Astrocyte (in vitro differentiated cells and primary cell): ENCODE data around the gene AKAP12. TPM values are rescaled to one million over a fixed set of nuclear protein-coding genes. Genes with fewer than 3 reads are reported as not detected.
"Not testable (repeated sequence)": the region's sequence is repeated elsewhere in the genome, so short reads cannot be mapped to it uniquely, and the experiment has no call there.

Experiments used
- DNase-seq: peaks from one replicate; pipeline ENCODE4 v3.0.0-alpha.2; 2010; ENCODE audit warnings: low read depth
- FAIRE-seq: peaks from 2 replicates; lab custom pipeline; 2011; peaks lifted over from hg19 to GRCh38; lab: Jason Lieb, UNC
- H2AFZ ChIP-seq: 2 replicates; pipeline ENCODE4 v1.6.0; 2012; ENCODE audit warnings: low read depth, low read length, inconsistent platforms
- H3K27ac ChIP-seq: 2 replicates; pipeline ENCODE4 v1.5.1; 2011; ENCODE audit warnings: low read depth, low read length, inconsistent platforms
- H3K27me3 ChIP-seq: 2 replicates; pipeline ENCODE4 v1.6.0; 2011; ENCODE audit warnings: low read length, inconsistent platforms; ENCODE audit not compliant: insufficient read depth
- H3K36me3 ChIP-seq: 2 replicates; pipeline ENCODE4 v1.5.1; 2011; ENCODE audit warnings: low read length, inconsistent platforms; ENCODE audit not compliant: insufficient read depth
- H3K4me1 ChIP-seq: 2 replicates; pipeline ENCODE4 v1.5.1; 2011; ENCODE audit warnings: low read length, inconsistent platforms; ENCODE audit not compliant: insufficient read depth
- H3K4me2 ChIP-seq: 2 replicates; pipeline ENCODE4 v1.6.0; 2012; ENCODE audit warnings: low read length, inconsistent platforms
- H3K4me3 ChIP-seq: 2 replicates; pipeline ENCODE4 v1.5.1; 2011; ENCODE audit warnings: low read depth, mild to moderate bottlenecking, low read length, inconsistent platforms; ENCODE audit not compliant: insufficient read depth
- H3K79me2 ChIP-seq: 2 replicates; pipeline ENCODE4 v1.6.0; 2012; ENCODE audit warnings: mild to moderate bottlenecking, low read length, inconsistent platforms; ENCODE audit not compliant: insufficient read depth
- H3K9ac ChIP-seq: 2 replicates; pipeline ENCODE4 v1.6.0; 2012; ENCODE audit warnings: mild to moderate bottlenecking, low read length, inconsistent platforms
- H3K9me3 ChIP-seq: 2 replicates; pipeline ENCODE4 v1.5.1; 2012; ENCODE audit warnings: low read depth, mild to moderate bottlenecking, low read length, inconsistent platforms; ENCODE audit not compliant: insufficient read depth
- H4K20me1 ChIP-seq: 2 replicates; pipeline ENCODE4 v1.6.0; 2012; ENCODE audit warnings: low read length, inconsistent platforms; ENCODE audit not compliant: insufficient read depth
- H3K27ac Mint-ChIP-seq: one replicate; pipeline ENCODE4 v1.8.0; 2021; ENCODE audit warnings: mild to moderate bottlenecking, mixed read lengths; ENCODE audit not compliant: unreplicated experiment
- H3K27me3 Mint-ChIP-seq: one replicate; pipeline ENCODE4 v1.8.0; 2021; ENCODE audit warnings: low read depth, mixed read lengths; ENCODE audit not compliant: unreplicated experiment
- H3K36me3 Mint-ChIP-seq: one replicate; pipeline ENCODE4 v1.8.0; 2021; ENCODE audit warnings: low read depth, mixed read lengths; ENCODE audit not compliant: unreplicated experiment
- H3K4me1 Mint-ChIP-seq: one replicate; pipeline ENCODE4 v1.8.0; 2021; ENCODE audit warnings: low read depth, mixed read lengths; ENCODE audit not compliant: unreplicated experiment
- H3K4me3 Mint-ChIP-seq: one replicate; pipeline ENCODE4 v1.8.0; 2021; ENCODE audit warnings: mild to moderate bottlenecking, moderate library complexity, mixed read lengths; ENCODE audit not compliant: unreplicated experiment
- H3K9me3 Mint-ChIP-seq: one replicate; pipeline ENCODE4 v1.8.0; 2021; ENCODE audit warnings: mild to moderate bottlenecking, mixed read lengths; ENCODE audit not compliant: unreplicated experiment
- CTCF ChIP-seq: IDR thresholded peaks from 2 replicates; pipeline ENCODE4 v1.5.1; 2011; ENCODE audit warnings: low read depth, mild to moderate bottlenecking, inconsistent platforms, low read length, moderate library complexity; ENCODE audit not compliant: insufficient read depth
- EZH2 ChIP-seq: IDR thresholded peaks from 2 replicates; pipeline ENCODE4 v1.6.1; 2012; ENCODE audit warnings: mild to moderate bottlenecking, low read length, inconsistent platforms; ENCODE audit not compliant: insufficient read depth
- total RNA-seq: library from RNA; stranded (reverse); gene quantifications from 2 replicates; pipeline ENCODE4 v1.2.1, GENCODE V29; 2021

AKAP12 gene
- total RNA-seq, 1 donor from 2014 or later, result 115 TPM

DNA sequence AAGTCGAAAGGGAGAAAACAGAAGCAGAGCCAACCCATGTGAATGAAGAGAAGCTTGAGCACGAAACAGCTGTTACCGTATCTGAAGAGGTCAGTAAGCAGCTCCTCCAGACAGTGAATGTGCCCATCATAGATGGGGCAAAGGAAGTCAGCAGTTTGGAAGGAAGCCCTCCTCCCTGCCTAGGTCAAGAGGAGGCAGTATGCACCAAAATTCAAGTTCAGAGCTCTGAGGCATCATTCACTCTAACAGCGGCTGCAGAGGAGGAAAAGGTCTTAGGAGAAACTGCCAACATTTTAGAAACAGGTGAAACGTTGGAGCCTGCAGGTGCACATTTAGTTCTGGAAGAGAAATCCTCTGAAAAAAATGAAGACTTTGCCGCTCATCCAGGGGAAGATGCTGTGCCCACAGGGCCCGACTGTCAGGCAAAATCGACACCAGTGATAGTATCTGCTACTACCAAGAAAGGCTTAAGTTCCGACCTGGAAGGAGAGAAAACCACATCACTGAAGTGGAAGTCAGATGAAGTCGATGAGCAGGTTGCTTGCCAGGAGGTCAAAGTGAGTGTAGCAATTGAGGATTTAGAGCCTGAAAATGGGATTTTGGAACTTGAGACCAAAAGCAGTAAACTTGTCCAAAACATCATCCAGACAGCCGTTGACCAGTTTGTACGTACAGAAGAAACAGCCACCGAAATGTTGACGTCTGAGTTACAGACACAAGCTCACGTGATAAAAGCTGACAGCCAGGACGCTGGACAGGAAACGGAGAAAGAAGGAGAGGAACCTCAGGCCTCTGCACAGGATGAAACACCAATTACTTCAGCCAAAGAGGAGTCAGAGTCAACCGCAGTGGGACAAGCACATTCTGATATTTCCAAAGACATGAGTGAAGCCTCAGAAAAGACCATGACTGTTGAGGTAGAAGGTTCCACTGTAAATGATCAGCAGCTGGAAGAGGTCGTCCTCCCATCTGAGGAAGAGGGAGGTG lies 112.9 kb downstream of the AKAP12 start:
- no peaks in the 10 kb centered on the region for H3K27me3 Mint-ChIP-seq
- H3K4me1 Mint-ChIP-seq, result no peaks in the 10 kb centered on the region
- Histone ChIP-seq H3K4me1 (peaks cover 2% of the 10 kb centered on the region), H3K4me3 (no peak overlapping the region), H4K20me1 (peaks cover 59% of the 10 kb centered on the region), H3K9ac (no peak overlapping the region), H3K36me3 (peaks cover 67% of the 10 kb centered on the region), H3K27ac (no peak overlapping the region), H3K4me2 (no peak overlapping the region), H3K79me2 (peaks cover 64% of the 10 kb centered on the region), H2AFZ (no peak overlapping the region), H3K27me3 (no peaks in the 10 kb centered on the region), H3K9me3 (no peaks in the 10 kb centered on the region)
- FAIRE-seq, result no peak
- no peak for DNase-seq
- no peak overlapping the region for H3K4me3 Mint-ChIP-seq
- H3K9me3 Mint-ChIP-seq, result peaks cover 2% of the 10 kb centered on the region
- H3K27ac Mint-ChIP-seq, result no peak overlapping the region
- TF ChIP-seq CTCF (no peak), EZH2 (no peak)
- H3K36me3 Mint-ChIP-seq, result peaks cover 5% of the 10 kb centered on the region

DNA sequence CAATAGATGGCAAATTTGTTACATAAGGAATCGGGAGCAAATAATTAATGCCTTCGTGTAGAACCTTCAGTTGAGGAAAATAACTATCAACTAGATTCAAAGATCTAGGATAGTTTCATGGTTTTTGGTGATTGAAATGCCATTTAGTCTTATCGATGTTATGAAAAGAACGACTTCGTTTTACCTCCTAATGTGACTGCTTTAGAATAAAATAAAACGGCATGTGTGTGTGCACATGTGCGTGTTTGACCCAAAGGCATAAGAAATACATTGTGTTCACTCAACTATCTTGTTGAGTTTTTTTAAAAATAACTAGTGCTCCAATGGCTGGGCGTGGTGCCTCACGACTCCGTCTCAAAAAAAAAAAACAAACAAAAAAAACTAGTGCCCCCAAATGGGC lies 114.0 kb downstream of the AKAP12 start:
- H3K9me3 ChIP-seq, result no peaks in the 10 kb centered on the region
- Mint-ChIP-seq H3K27ac (no peak overlapping the region), H3K36me3 (peaks cover 5% of the 10 kb centered on the region), H3K9me3 (peaks cover 2% of the 10 kb centered on the region), H3K27me3 (no peaks in the 10 kb centered on the region), H3K4me1 (no peaks in the 10 kb centered on the region), H3K4me3 (no peak overlapping the region)
- H3K4me1 ChIP-seq, result peaks cover 2% of the 10 kb centered on the region
- H3K9ac ChIP-seq, result no peak overlapping the region
- H3K27ac ChIP-seq, result no peak overlapping the region
- H3K79me2 ChIP-seq, result peaks cover 56% of the 10 kb centered on the region
- H2AFZ ChIP-seq, result no peak overlapping the region
- peaks cover 53% of the 10 kb centered on the region for H4K20me1 ChIP-seq
- no peak overlapping the region for H3K4me2 ChIP-seq
- no peak for TF ChIP-seq CTCF
- FAIRE-seq (no peak), DNase-seq (no peak)
- H3K27me3 ChIP-seq, result no peaks in the 10 kb centered on the region
- H3K36me3 ChIP-seq, result peaks cover 78% of the 10 kb centered on the region
- no peak overlapping the region for H3K4me3 ChIP-seq

- H3K36me3 ChIP-seq, result peaks cover 53% of the 10 kb centered on the region
- peaks cover 21% of the 10 kb centered on the region for H4K20me1 ChIP-seq
- not testable (repeated sequence) for H3K9me3 ChIP-seq, H3K27ac ChIP-seq, H3K4me1 Mint-ChIP-seq, H2AFZ ChIP-seq, H3K4me3 ChIP-seq, H3K4me1 ChIP-seq, H3K9me3 Mint-ChIP-seq, H3K36me3 Mint-ChIP-seq, H3K27me3 Mint-ChIP-seq, H3K27me3 ChIP-seq, H3K9ac ChIP-seq, DNase-seq, FAIRE-seq
- H3K79me2 ChIP-seq, result peaks cover 24% of the 10 kb centered on the region
- Mint-ChIP-seq H3K4me3 (peak overlapping the region; percentile 12), H3K27ac (peak overlapping the region; percentile 83)
- H3K4me2 ChIP-seq, result peak overlapping the region; percentile 30
Measured at GRCh38 chr6:151356983-151357382, 117.2 kb downstream of the AKAP12 start.
